ENCODE results near the gene MLN.

Gene MLN

DNA sequence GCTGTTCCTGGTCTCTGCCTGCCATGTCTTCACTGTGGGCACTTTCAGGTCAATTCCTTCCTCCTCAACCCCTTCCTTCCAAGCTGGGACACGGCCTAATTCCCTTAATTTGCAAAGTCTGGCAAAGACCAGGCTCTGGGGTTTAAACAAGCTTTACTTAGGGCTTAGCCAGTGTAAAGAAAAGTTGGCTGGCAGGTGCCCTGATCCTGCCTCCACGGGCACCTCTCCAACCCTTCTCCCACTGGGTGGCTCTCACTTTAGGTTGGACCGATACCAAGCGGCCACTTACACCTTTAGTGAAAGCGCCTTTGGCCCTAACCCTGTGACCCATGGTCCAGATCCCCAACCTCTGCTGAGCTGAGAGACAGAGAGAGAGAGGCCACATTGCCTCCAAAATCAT is 13.7 kb upstream of the MLN start:
- no peaks in the 10 kb centered on the region for H3K79me2 ChIP-seq (ENCODE audit: insufficient read depth, low read length)
- no peaks in the 10 kb centered on the region for H3K9me3 ChIP-seq (ENCODE audit: insufficient read depth, low read depth, low read length)
- no peak overlapping the region for H3K4me3 ChIP-seq (ENCODE audit: low read length, poor library complexity, severe bottlenecking)
- no peak overlapping the region for H2AFZ ChIP-seq (ENCODE audit: low read length)
- no peaks in the 10 kb centered on the region for H3K27me3 ChIP-seq (ENCODE audit: insufficient read depth, low read length, poor library complexity, severe bottlenecking)
- H4K20me1 ChIP-seq (ENCODE audit: insufficient read depth, low read length, poor library complexity, severe bottlenecking) = no peaks in the 10 kb centered on the region
- TF ChIP-seq EZH2phosphoT487 (IDR thresholded peaks at IDR 0.05; ENCODE audit: borderline replicate concordance) = no peak
- no peak for TF ChIP-seq CTCF (conservative IDR thresholded peaks at IDR 0.05; ENCODE audit: low read length)
- no peaks in the 10 kb centered on the region for H3K36me3 ChIP-seq (ENCODE audit: insufficient read depth, low read length)
- no peak overlapping the region for H3K9ac ChIP-seq (ENCODE audit: low read depth, low read length, poor library complexity, severe bottlenecking)
- H3K4me1 ChIP-seq (ENCODE audit: insufficient read depth, low read length, poor library complexity, severe bottlenecking) = peaks cover 18% of the 10 kb centered on the region
- no peak overlapping the region for H3K4me2 ChIP-seq (ENCODE audit: low read depth, low read length, poor library complexity, severe bottlenecking)
- H3F3A ChIP-seq (ENCODE audit: low read depth) = no peaks in the 10 kb centered on the region
- no peaks in the 10 kb centered on the region for H3K9me2 ChIP-seq (replicated peaks; ENCODE audit: low read depth, low read length)

DNA sequence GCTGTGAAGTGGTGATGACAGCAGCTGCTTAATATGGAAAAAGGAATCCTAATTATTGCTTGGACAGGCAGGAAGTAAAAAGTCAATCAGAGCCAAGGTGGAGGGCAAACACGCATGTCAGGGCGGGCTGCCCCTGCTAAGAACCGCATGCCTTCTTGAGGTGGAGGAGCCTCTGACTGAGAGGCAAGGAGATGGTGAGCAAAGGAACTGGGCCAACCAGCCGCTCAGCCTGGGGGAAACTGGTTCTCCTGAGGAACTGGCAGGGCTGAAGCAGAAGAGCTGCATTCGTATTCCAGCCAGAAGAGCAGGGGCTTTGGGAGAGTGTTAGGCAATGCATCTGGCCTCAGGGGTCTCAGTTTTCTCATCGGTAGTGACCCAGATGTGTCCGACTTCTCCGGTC is 13.1 kb upstream of the MLN start:
- TF ChIP-seq EZH2phosphoT487 (IDR thresholded peaks at IDR 0.05; ENCODE audit: borderline replicate concordance) (no peak), CTCF (conservative IDR thresholded peaks at IDR 0.05; ENCODE audit: low read length) (no peak)
- no peak overlapping the region for H3K9ac ChIP-seq (ENCODE audit: low read depth, low read length, poor library complexity, severe bottlenecking)
- H3K79me2 ChIP-seq (ENCODE audit: insufficient read depth, low read length) = no peaks in the 10 kb centered on the region
- no peaks in the 10 kb centered on the region for H3F3A ChIP-seq (ENCODE audit: low read depth)
- H3K9me3 ChIP-seq (ENCODE audit: insufficient read depth, low read depth, low read length) = no peaks in the 10 kb centered on the region
- H4K20me1 ChIP-seq (ENCODE audit: insufficient read depth, low read length, poor library complexity, severe bottlenecking) = no peaks in the 10 kb centered on the region
- H2AFZ ChIP-seq (ENCODE audit: low read length) = no peak overlapping the region
- H3K4me2 ChIP-seq (ENCODE audit: low read depth, low read length, poor library complexity, severe bottlenecking) = no peak overlapping the region
- peaks cover 18% of the 10 kb centered on the region for H3K4me1 ChIP-seq (ENCODE audit: insufficient read depth, low read length, poor library complexity, severe bottlenecking)
- no peaks in the 10 kb centered on the region for H3K36me3 ChIP-seq (ENCODE audit: insufficient read depth, low read length)
- no peaks in the 10 kb centered on the region for H3K9me2 ChIP-seq (replicated peaks; ENCODE audit: low read depth, low read length)
- H3K4me3 ChIP-seq (ENCODE audit: low read length, poor library complexity, severe bottlenecking) = no peak overlapping the region
- no peaks in the 10 kb centered on the region for H3K27me3 ChIP-seq (ENCODE audit: insufficient read depth, low read length, poor library complexity, severe bottlenecking)

- H3K27me3 ChIP-seq (ENCODE audit: insufficient read depth, low read length, poor library complexity, severe bottlenecking) = no peaks in the 10 kb centered on the region
- no peak for TF ChIP-seq CTCF (conservative IDR thresholded peaks at IDR 0.05; ENCODE audit: low read length)
- TF ChIP-seq EZH2phosphoT487 (IDR thresholded peaks at IDR 0.05; ENCODE audit: borderline replicate concordance) = no peak
These were observed 12.1 kb upstream of the MLN start for GRCh38 chr6:33815854-33816253.

More at GRCh38 chr6:33815854-33816253, 12.1 kb upstream of the MLN start:
- H3K36me3 ChIP-seq (ENCODE audit: insufficient read depth, low read length) = no peaks in the 10 kb centered on the region
- H3K4me3 ChIP-seq (ENCODE audit: low read length, poor library complexity, severe bottlenecking) = no peak overlapping the region
- no peaks in the 10 kb centered on the region for H3K9me2 ChIP-seq (replicated peaks; ENCODE audit: low read depth, low read length)
- peaks cover 8% of the 10 kb centered on the region for H3K4me1 ChIP-seq (ENCODE audit: insufficient read depth, low read length, poor library complexity, severe bottlenecking)
- H3K9ac ChIP-seq (ENCODE audit: low read depth, low read length, poor library complexity, severe bottlenecking) = no peak overlapping the region
- no peaks in the 10 kb centered on the region for H3K9me3 ChIP-seq (ENCODE audit: insufficient read depth, low read depth, low read length)
- no peaks in the 10 kb centered on the region for H4K20me1 ChIP-seq (ENCODE audit: insufficient read depth, low read length, poor library complexity, severe bottlenecking)
- no peaks in the 10 kb centered on the region for H3K79me2 ChIP-seq (ENCODE audit: insufficient read depth, low read length)
- H3F3A ChIP-seq (ENCODE audit: low read depth) = no peaks in the 10 kb centered on the region
- H2AFZ ChIP-seq (ENCODE audit: low read length) = no peak overlapping the region
- no peak overlapping the region for H3K4me2 ChIP-seq (ENCODE audit: low read depth, low read length, poor library complexity, severe bottlenecking)
